Fibroblast of villous mesenchyme (primary cell): Measurements from ENCODE around the gene PTGDR. TPM values are rescaled to one million over a fixed set of nuclear protein-coding genes. Genes with fewer than 3 reads are reported as not detected.

ENCODE experiments used
- DNase-seq: peaks from one replicate; pipeline ENCODE4 v3.0.0-alpha.2; 2010; ENCODE audit warnings: low read depth
- H3K4me3 ChIP-seq: 2 replicates; pipeline ENCODE4 v1.5.1; 2011; ENCODE audit warnings: low read depth, mild to moderate bottlenecking, low read length
- CTCF ChIP-seq: IDR thresholded peaks from 2 replicates; pipeline ENCODE4 v1.5.1; 2012; ENCODE audit warnings: low read depth, mild to moderate bottlenecking, low read length; ENCODE audit not compliant: insufficient read depth
- total RNA-seq: library from RNA; depleted of rRNA; stranded (reverse); fragments of >200 nt; gene quantifications from 2 replicates; pipeline ENCODE4 v1.2.3, GENCODE V29; 2012

PTGDR gene
- total RNA-seq, 1 donor = not detected

- peak within 1 kb of the TSS; percentile 95 for H3K4me3 ChIP-seq
- peak; percentile 98 for DNase-seq
- no peak for TF ChIP-seq CTCF
These were observed 46.6 kb downstream of the PTGDR start, which contains the start of gene PTGER2 for GRCh38 chr14:52313903-52314594. Gene PTGER2, plus strand, starts transcription at chr14:52314312. Its CDS starts 237 bp downstream, at chr14:52314549.

DNA sequence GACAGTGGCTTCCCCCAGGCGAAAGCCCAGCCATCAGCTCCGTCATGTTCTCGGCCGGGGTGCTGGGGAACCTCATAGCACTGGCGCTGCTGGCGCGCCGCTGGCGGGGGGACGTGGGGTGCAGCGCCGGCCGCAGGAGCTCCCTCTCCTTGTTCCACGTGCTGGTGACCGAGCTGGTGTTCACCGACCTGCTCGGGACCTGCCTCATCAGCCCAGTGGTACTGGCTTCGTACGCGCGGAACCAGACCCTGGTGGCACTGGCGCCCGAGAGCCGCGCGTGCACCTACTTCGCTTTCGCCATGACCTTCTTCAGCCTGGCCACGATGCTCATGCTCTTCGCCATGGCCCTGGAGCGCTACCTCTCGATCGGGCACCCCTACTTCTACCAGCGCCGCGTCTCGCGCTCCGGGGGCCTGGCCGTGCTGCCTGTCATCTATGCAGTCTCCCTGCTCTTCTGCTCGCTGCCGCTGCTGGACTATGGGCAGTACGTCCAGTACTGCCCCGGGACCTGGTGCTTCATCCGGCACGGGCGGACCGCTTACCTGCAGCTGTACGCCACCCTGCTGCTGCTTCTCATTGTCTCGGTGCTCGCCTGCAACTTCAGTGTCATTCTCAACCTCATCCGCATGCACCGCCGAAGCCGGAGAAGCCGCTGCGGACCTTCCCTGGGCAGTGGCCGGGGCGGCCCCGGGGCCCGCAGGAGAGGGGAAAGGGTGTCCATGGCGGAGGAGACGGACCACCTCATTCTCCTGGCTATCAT, 47.3 kb downstream of the PTGDR start:
- peak overlapping the region; percentile 95 for H3K4me3 ChIP-seq
- TF ChIP-seq CTCF = no peak
- DNase-seq = no peak

DNA sequence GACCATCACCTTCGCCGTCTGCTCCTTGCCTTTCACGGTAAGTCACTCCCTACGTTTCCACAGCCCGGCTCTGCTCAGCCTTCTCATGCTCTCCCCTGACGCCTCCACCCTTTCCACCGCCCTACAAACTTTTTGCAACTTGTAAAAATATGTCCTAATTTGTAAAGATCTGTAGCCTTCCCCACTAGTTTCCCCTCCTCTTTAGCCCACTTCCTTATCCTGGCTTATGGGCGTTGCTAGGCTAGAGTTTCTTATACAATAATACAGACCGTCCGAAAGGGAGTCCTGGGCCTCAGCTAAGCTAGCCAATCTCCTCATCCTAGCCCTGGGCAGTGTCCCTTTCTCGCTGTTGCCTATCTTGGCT, 47.8 kb downstream of the PTGDR start:
- no peak for TF ChIP-seq CTCF
- peak; percentile 64 for DNase-seq
- H3K4me3 ChIP-seq = peak overlapping the region; percentile 95

GRCh38 chr14:52318062-52318461, 50.6 kb downstream of the PTGDR start:
- H3K4me3 ChIP-seq = peak overlapping the region; percentile 95
- TF ChIP-seq CTCF = no peak
- no peak for DNase-seq

GRCh38 chr14:52318826-52319645, 51.5 kb downstream of the PTGDR start:
- no peak for DNase-seq
- peak overlapping the region; percentile 95 for H3K4me3 ChIP-seq
- no peak for TF ChIP-seq CTCF

GRCh38 chr14:52319919-52320318, 52.4 kb downstream of the PTGDR start:
- no peak for DNase-seq
- TF ChIP-seq CTCF = no peak
- H3K4me3 ChIP-seq = peak overlapping the region; percentile 95
